PC-3 (cell line): ENCODE measurements around the gene ZNF573. TPM values are rescaled to one million over a fixed set of nuclear protein-coding genes. Genes with fewer than 3 reads are reported as not detected.

Experiments
- ATAC-seq: fragments of 200-7000 bp; cut with Tn5 transposase; 2 replicates; pipeline ENCODE4 v1.9.1; 2020; ENCODE audit warnings: mild to moderate bottlenecking, moderate library complexity
- BruUV-seq: library from RNA; stranded (reverse); fragments of 400-500 nt; replicated peaks from 2 replicates; lab custom pipeline; 2021; lab: Mats Ljungman, UMichigan
- CTCF ChIA-PET: fragments of 300-600 bp; sonication (Branson Sonifier 250); formaldehyde crosslinking; loops from one replicate; lab custom pipeline; 2022; ENCODE audit warnings: antibody characterized with exemption; lab: Charles Lee
- POLR2A ChIA-PET: fragments of 300-600 bp; sonication (Branson Sonifier 250); formaldehyde crosslinking; loops from one replicate; lab custom pipeline; 2022; ENCODE audit warnings: antibody characterized with exemption; ENCODE audit not compliant: unreplicated experiment; lab: Charles Lee
- DNase-seq: peaks from one replicate; pipeline ENCODE4 v3.0.0-alpha.2; 2015
- H2AFZ ChIP-seq: fragments of 300-600 bp; sonication (generic); 2 replicates; pipeline ENCODE4 v1.6.0; 2016; ENCODE audit warnings: antibody characterized with exemption, low read length
- H3F3A ChIP-seq: fragments of 300-600 bp; sonication (generic); one replicate; pipeline ENCODE4 v1.6.0; 2017; ENCODE audit warnings: antibody characterized with exemption, low read length, control low read depth, mild to moderate bottlenecking; ENCODE audit not compliant: unreplicated experiment
- H3K27ac ChIP-seq: fragments of 300-600 bp; sonication (generic); 2 replicates; pipeline ENCODE4 v1.5.1; 2016; ENCODE audit warnings: mild to moderate bottlenecking, low read length
- H3K27me3 ChIP-seq: fragments of 300-600 bp; sonication (generic); 2 replicates; pipeline ENCODE4 v1.6.1; 2016; ENCODE audit warnings: low read length, mixed read lengths
- H3K36me3 ChIP-seq: fragments of 300-600 bp; sonication (generic); 2 replicates; pipeline ENCODE4 v1.6.1; 2016; ENCODE audit warnings: low read depth, mixed run types, low read length, mixed read lengths
- H3K4me1 ChIP-seq: fragments of 300-600 bp; sonication (generic); 2 replicates; pipeline ENCODE4 v1.5.1; 2016; ENCODE audit warnings: low read length; ENCODE audit not compliant: insufficient read depth
- H3K4me2 ChIP-seq: fragments of 300-600 bp; sonication (generic); 2 replicates; pipeline ENCODE4 v1.6.0; 2016; ENCODE audit warnings: low read length
- H3K4me3 ChIP-seq: fragments of 300-600 bp; sonication (generic); 2 replicates; pipeline ENCODE4 v1.5.1; 2016; ENCODE audit warnings: mild to moderate bottlenecking, low read length, mixed read lengths
- H3K79me2 ChIP-seq: fragments of 300-600 bp; sonication (generic); 2 replicates; pipeline ENCODE4 v1.6.1; 2017; ENCODE audit warnings: low read length, mixed read lengths
- H3K9ac ChIP-seq: fragments of 300-600 bp; sonication (generic); 2 replicates; pipeline ENCODE4 v1.6.0; 2016; ENCODE audit warnings: mild to moderate bottlenecking, low read length
- H3K9me2 ChIP-seq: fragments of 300-600 bp; sonication (generic); replicated peaks from 2 replicates; pipeline ENCODE4 v1.6.1; 2016; ENCODE audit warnings: mixed run types, low read length, mixed read lengths
- H3K9me3 ChIP-seq: fragments of 300-600 bp; sonication (generic); 2 replicates; pipeline ENCODE4 v1.6.1; 2016; ENCODE audit warnings: low read length, mixed read lengths
- H4K20me1 ChIP-seq: fragments of 300-600 bp; sonication (generic); 2 replicates; pipeline ENCODE4 v1.6.1; 2016; ENCODE audit warnings: low read length, mixed read lengths
- EZH2 ChIP-seq: fragments of 300-600 bp; sonication (generic); IDR thresholded peaks from one replicate; pipeline ENCODE4 v1.6.1; 2017; ENCODE audit warnings: antibody characterized with exemption, mild to moderate bottlenecking, low read length; ENCODE audit not compliant: unreplicated experiment
- EZH2phosphoT487 ChIP-seq: fragments of 300-600 bp; sonication (generic); IDR thresholded peaks from 2 replicates; pipeline ENCODE4 v1.6.1; 2018; ENCODE audit warnings: mild to moderate bottlenecking, antibody characterized with exemption, low read length, borderline replicate concordance
- intact Hi-C: fragments of 100-400 bp; cut with micrococcal nuclease; formaldehyde crosslinking; loops from 2 replicates; pipeline ENCODE4 v1.9.0; 2023
- total RNA-seq: library from RNA; depleted of rRNA; stranded (reverse); fragments of >200 nt; gene quantifications from 2 replicates; pipeline ENCODE4 v1.2.3, GENCODE V29; 2014
- TF ChIP-seq, protein P1 (sequence below): fragments of 300-600 bp; sonication (generic); conservative IDR thresholded peaks from 2 replicates; pipeline ENCODE4 v1.5.1; 2017; ENCODE audit warnings: antibody characterized with exemption, low read depth, mild to moderate bottlenecking, low read length

ZNF573 gene
- total RNA-seq, 1 experiment from 2014 or later, result 2.0 TPM

- intact Hi-C loops, result no loop called here
- no TSS peak for BruUV-seq
- H3K9ac ChIP-seq, result no peak overlapping the region
- H4K20me1 ChIP-seq, result no peaks in the 10 kb centered on the region
- no peaks in the 10 kb centered on the region for H3K27me3 ChIP-seq
- no peaks in the 10 kb centered on the region for H3F3A ChIP-seq
- no peaks in the 10 kb centered on the region for H3K4me1 ChIP-seq
- TF ChIP-seq, protein P1, sequence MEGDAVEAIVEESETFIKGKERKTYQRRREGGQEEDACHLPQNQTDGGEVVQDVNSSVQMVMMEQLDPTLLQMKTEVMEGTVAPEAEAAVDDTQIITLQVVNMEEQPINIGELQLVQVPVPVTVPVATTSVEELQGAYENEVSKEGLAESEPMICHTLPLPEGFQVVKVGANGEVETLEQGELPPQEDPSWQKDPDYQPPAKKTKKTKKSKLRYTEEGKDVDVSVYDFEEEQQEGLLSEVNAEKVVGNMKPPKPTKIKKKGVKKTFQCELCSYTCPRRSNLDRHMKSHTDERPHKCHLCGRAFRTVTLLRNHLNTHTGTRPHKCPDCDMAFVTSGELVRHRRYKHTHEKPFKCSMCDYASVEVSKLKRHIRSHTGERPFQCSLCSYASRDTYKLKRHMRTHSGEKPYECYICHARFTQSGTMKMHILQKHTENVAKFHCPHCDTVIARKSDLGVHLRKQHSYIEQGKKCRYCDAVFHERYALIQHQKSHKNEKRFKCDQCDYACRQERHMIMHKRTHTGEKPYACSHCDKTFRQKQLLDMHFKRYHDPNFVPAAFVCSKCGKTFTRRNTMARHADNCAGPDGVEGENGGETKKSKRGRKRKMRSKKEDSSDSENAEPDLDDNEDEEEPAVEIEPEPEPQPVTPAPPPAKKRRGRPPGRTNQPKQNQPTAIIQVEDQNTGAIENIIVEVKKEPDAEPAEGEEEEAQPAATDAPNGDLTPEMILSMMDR, result no peak
- no peak for TF ChIP-seq EZH2phosphoT487
- TF ChIP-seq EZH2, result no peak
- H3K79me2 ChIP-seq, result no peaks in the 10 kb centered on the region
- no peak overlapping the region for H3K27ac ChIP-seq
- peak overlapping the region; percentile 90; the same call in 1 of the 2 replicates for H2AFZ ChIP-seq
- H3K9me3 ChIP-seq, result 0 out of 2 replicates have a peak, but pooled peaks cover 4% of the 10 kb centered on the region
- ChIA-PET POLR2A (no interaction called here), CTCF (no interaction called here)
- H3K4me3 ChIP-seq, result peak overlapping the region; percentile 73
- H3K4me2 ChIP-seq, result peak overlapping the region; percentile 82; the same call in 1 of the 2 replicates
- peaks cover 5% of the 10 kb centered on the region; the same call in 1 of the 2 replicates for H3K36me3 ChIP-seq
- no peak for DNase-seq
- no peaks in the 10 kb centered on the region for H3K9me2 ChIP-seq
- no peak for ATAC-seq
Observed at GRCh38 chr19:37718304-37718703, 61.1 kb downstream of the ZNF573 start.

DNA sequence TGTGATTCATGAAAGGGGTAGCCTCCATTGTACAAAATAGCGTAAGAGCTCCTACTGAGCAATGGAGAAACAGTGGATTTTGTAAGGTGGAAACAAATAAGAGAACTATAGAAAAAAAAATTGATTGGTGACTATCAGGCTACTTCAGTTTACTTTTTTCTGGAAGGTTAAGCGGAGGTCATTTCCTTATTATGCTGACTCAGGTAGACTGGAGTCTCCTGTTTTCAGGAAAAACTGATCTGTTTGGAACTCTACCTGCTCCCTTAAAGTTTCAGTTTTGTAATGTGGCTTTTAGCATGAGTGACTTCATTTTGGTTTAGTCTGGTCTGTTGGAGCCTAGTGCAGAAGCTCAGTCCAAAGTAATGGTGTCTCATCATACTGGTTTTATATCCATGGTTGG lies 63.2 kb downstream of the ZNF573 start:
- Histone ChIP-seq H3K79me2 (no peaks in the 10 kb centered on the region), H3K4me3 (no peak overlapping the region), H3K27ac (no peak overlapping the region), H3K9ac (no peak overlapping the region), H3K36me3 (peaks cover 11% of the 10 kb centered on the region; the same call in 1 of the 2 replicates), H3K9me2 (no peaks in the 10 kb centered on the region), H3K9me3 (no peaks in the 10 kb centered on the region), H3K4me2 (no peak overlapping the region), H3F3A (no peaks in the 10 kb centered on the region), H3K4me1 (no peaks in the 10 kb centered on the region), H2AFZ (no peak overlapping the region), H3K27me3 (no peaks in the 10 kb centered on the region), H4K20me1 (no peaks in the 10 kb centered on the region)
- no TSS peak for BruUV-seq
- intact Hi-C loops, result no loop called here
- TF ChIP-seq EZH2 (no peak), EZH2phosphoT487 (no peak)
- TF ChIP-seq, protein P1, result no peak
- ChIA-PET CTCF (no interaction called here), POLR2A (no interaction called here)
- ATAC-seq (no peak), DNase-seq (no peak)

GRCh38 chr19:37706052-37706605 lies 73.3 kb downstream of the ZNF573 start:
- no peaks in the 10 kb centered on the region for H3K27me3 ChIP-seq
- BruUV-seq, result no TSS peak
- TF ChIP-seq EZH2phosphoT487 (no peak), EZH2 (no peak)
- TF ChIP-seq, protein P1, result no peak
- H3K79me2 ChIP-seq, result no peaks in the 10 kb centered on the region
- H3K9ac ChIP-seq, result no peak overlapping the region
- POLR2A ChIA-PET, result no interaction called here
- H3K4me1 ChIP-seq, result no peaks in the 10 kb centered on the region
- no peaks in the 10 kb centered on the region for H3F3A ChIP-seq
- no peaks in the 10 kb centered on the region for H3K9me2 ChIP-seq
- no peak overlapping the region for H3K4me3 ChIP-seq
- DNase-seq (no peak), ATAC-seq (no peak)
- H2AFZ ChIP-seq, result no peak overlapping the region
- H4K20me1 ChIP-seq, result no peaks in the 10 kb centered on the region
- no peak overlapping the region for H3K4me2 ChIP-seq
- H3K9me3 ChIP-seq, result peaks cover 4% of the 10 kb centered on the region; the same call in 1 of the 2 replicates
- no peak overlapping the region for H3K27ac ChIP-seq
- H3K36me3 ChIP-seq, result peaks cover 30% of the 10 kb centered on the region
- CTCF ChIA-PET, result no interaction called here
- intact Hi-C loops, result no loop called here
